T-cell (primary cell): ENCODE data around the gene KLRC3. TPM values are rescaled to one million over a fixed set of nuclear protein-coding genes. Genes with fewer than 3 reads are reported as not detected.
A peak's percentile ranks its signal among the peaks of the same experiment; 100 is the strongest.

Experiments
- ATAC-seq, 4 experiments: fragments of 200-7000 bp in 3 of 4; fragments of 150-1000 bp in 1 of 4; cut with Tn5 transposase; replicated peaks in 1 of 4; 1 replicate in 3 of 4; 2 replicates in 1 of 4; pipeline ENCODE4 v1.10.0; 2021; ENCODE audit warnings: moderate library complexity in 3 of 4, mild to moderate bottlenecking in 2 of 4, moderate number of reproducible peaks in 1 of 4
- CTCF ChIA-PET, 2 donors: fragments of 300-600 bp; sonication (Branson Sonifier 250); formaldehyde crosslinking; loops; one replicate each; lab custom pipeline; 2022; ENCODE audit warnings: antibody characterized with exemption in 2 of 2; lab: Charles Lee
- POLR2A ChIA-PET, 2 donors: fragments of 300-600 bp; sonication (Branson Sonifier 250); formaldehyde crosslinking; loops; one replicate each; lab custom pipeline; 2022; ENCODE audit warnings: antibody characterized with exemption in 2 of 2; lab: Charles Lee
- DNase-seq, 35 experiments: peaks; one replicate each; pipeline versions ENCODE4 v3.0.0 to v3.0.0-alpha.2; 2013 to 2023
- H3K27ac ChIP-seq: one replicate; pipeline ENCODE4 v1.5.1; 2013; ENCODE audit warnings: low read length
- H3K27me3 ChIP-seq, 2 experiments: replicated peaks in 1 of 2; 1 replicate in 1 of 2; 2 replicates in 1 of 2; pipeline versions ENCODE4 v1.6.1 to v1.7.0; 2013; ENCODE audit warnings: low read length in 1 of 2, mixed read lengths in 1 of 2; ENCODE audit not compliant: control insufficient read depth in 2 of 2, insufficient read depth in 2 of 2; ENCODE audit errors: extremely low read depth in 1 of 2
- H3K36me3 ChIP-seq, 2 donors: 1 replicate in 1 of 2; 2 replicates in 1 of 2; pipeline versions ENCODE4 v1.6.1 to v1.7.0; 2013; ENCODE audit warnings: low read length in 1 of 2; ENCODE audit not compliant: control insufficient read depth in 2 of 2, insufficient read depth in 1 of 2; ENCODE audit errors: extremely low read depth in 1 of 2
- H3K4me1 ChIP-seq, 2 experiments: 1 replicate in 1 of 2; 2 replicates in 1 of 2; pipeline versions ENCODE4 v1.6.1 to v1.7.0; 2013; ENCODE audit warnings: low read length in 2 of 2, mixed read lengths in 1 of 2; ENCODE audit not compliant: insufficient read depth in 2 of 2, control insufficient read depth in 1 of 2; ENCODE audit errors: extremely low read depth in 1 of 2
- H3K4me3 ChIP-seq, 2 donors: 1 replicate in 1 of 2; 2 replicates in 1 of 2; pipeline versions ENCODE4 v1.5.1 to v1.7.0; 2013; ENCODE audit warnings: mild to moderate bottlenecking in 2 of 2, low read length in 1 of 2, moderate library complexity in 1 of 2; ENCODE audit not compliant: control insufficient read depth in 1 of 2; ENCODE audit errors: extremely low read depth in 1 of 2
- H3K9me3 ChIP-seq: 2 replicates; pipeline ENCODE4 v1.7.0; 2013
- H3K27ac Mint-ChIP-seq, 2 donors: one replicate each; pipeline ENCODE4 v1.8.0; 2020 to 2021; ENCODE audit warnings: mild to moderate bottlenecking in 2 of 2, mixed read lengths in 2 of 2
- H3K27me3 Mint-ChIP-seq, 2 donors: one replicate each; pipeline ENCODE4 v1.8.0; 2021 to 2022; ENCODE audit warnings: mixed read lengths in 2 of 2
- H3K36me3 Mint-ChIP-seq: one replicate; pipeline ENCODE4 v1.8.0; 2021; ENCODE audit warnings: mixed read lengths
- H3K4me1 Mint-ChIP-seq, 3 donors: one replicate each; pipeline ENCODE4 v1.8.0; 2020 to 2022; ENCODE audit warnings: mixed read lengths in 3 of 3, mild to moderate bottlenecking in 1 of 3
- H3K4me3 Mint-ChIP-seq, 3 donors: one replicate each; pipeline ENCODE4 v1.8.0; 2020 to 2022; ENCODE audit warnings: mild to moderate bottlenecking in 3 of 3, mixed read lengths in 3 of 3, moderate library complexity in 3 of 3
- H3K9me3 Mint-ChIP-seq, 3 donors: one replicate each; pipeline ENCODE4 v1.8.0; 2020 to 2022; ENCODE audit warnings: mixed read lengths in 3 of 3
- WGBS: methylation state at CpG from one replicate; pipeline ENCODE4 v1.1.5; 2013; ENCODE audit warnings: missing lambda C conversion rate; ENCODE audit not compliant: insufficient coverage; 5-methylcytosine and 5-hydroxymethylcytosine counted together
- total RNA-seq, 35 experiments: library from RNA in 6 of 35; stranded (reverse) in 6 of 35; fragments of 120-200 nt in 1 of 35; gene quantifications; one replicate each; pipeline versions ENCODE4 v1.2.1 to v1.2.4 and lab custom pipeline; 2013 to 2026

Gene KLRC3
- total RNA-seq, 5 donors from 2014 or later (not counting 1 experiment from before 2014, with no cell fraction given): 1.3 to 9.9 (median 1.6) TPM

DNA sequence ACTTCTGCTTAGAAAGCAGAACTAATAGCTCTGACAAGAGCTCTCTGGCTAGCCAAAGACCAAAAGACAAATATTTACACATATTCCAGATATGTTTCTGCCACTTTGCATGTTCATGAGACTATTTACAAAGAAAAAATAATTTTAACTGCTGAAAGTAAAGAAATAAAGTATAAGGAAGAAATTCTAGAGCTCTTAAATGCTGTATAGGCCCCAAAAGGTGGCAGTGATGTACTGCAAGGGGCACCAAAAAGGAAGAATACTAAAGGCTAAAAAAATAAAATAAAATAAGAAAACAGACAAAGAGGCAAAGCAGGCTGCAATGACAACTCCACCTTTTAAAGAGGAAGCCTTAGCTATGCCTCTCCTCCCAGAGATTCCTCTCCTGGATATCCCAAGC, 53.5 kb downstream of the KLRC3 start:
- Mint-ChIP-seq H3K4me1 (peaks cover 36 to 49% (median 42%) of the 10 kb centered on the region in 3 donors), H3K4me3 (no peak overlapping the region), H3K27ac (no peak overlapping the region), H3K9me3 (peaks cover 0 to 5% (median 0%) of the 10 kb centered on the region in 3 donors), H3K27me3 (no peaks in the 10 kb centered on the region), H3K36me3 (peaks cover 13% of the 10 kb centered on the region)
- ChIA-PET CTCF (interaction anchor here (0.6 to 2.1 kb wide), 12 partner anchors 10 to 1137 kb away, joined by 3 to 10 read pairs (median 4); no protein-coding TSS in a partner anchor), POLR2A (interaction anchor here (0.6 kb wide), 4 partner anchors 31 to 615 kb away, joined by 4 to 11 read pairs (median 4); no protein-coding TSS in a partner anchor)
- ATAC-seq (peak in 1 of 4 experiments; percentile 27), DNase-seq (peak in 3 of 35 experiments; percentile 12 to 57 (median 14))
- no peaks in the 10 kb centered on the region for H3K27me3 ChIP-seq
- H3K36me3 ChIP-seq: peaks cover 0 to 5% of the 10 kb centered on the region in 2 donors
- H3K9me3 ChIP-seq: no peaks in the 10 kb centered on the region
- peaks cover 22 to 49% of the 10 kb centered on the region in 2 experiments for H3K4me1 ChIP-seq
- peak overlapping the region; percentile 78 for H3K27ac ChIP-seq
- no peak overlapping the region for H3K4me3 ChIP-seq

DNA sequence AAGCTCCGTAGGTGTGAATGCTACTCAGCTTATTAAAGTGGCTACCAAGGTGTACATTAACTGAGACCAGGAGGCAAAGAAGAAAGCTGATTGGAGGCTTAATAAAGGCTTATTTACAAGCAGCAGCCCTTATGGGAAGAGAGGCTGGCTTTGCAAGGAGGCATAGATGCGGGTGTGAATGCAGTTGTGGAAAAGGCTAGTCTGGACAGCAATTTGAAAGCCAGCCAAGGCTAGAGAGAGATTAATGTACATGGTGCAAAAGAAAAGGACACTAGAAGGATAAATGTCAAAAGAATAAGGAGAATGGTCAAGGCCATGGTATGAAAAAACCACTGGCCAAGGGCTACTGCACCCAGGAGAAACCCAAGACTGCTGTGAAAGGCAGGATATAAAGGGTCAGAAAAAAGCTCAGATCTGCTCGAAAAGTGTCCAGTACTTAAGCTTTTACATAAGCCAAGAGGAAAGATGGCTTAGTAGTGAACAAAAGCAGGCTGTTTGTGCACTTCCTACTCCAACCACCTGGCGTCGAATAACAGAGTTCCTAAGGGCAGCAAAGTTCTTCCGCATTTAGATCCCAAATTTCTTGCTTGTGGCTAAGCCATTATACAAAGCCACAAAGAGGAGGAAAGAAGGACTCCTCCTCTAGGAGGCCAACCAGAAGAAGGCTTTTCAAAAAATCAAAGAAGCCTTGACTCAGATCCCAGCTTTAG, 54.5 kb downstream of the KLRC3 start:
- no peaks in the 10 kb centered on the region for H3K27me3 ChIP-seq
- Mint-ChIP-seq H3K27me3 (no peaks in the 10 kb centered on the region), H3K36me3 (peaks cover 11% of the 10 kb centered on the region), H3K4me1 (peaks cover 35 to 51% (median 39%) of the 10 kb centered on the region in 3 donors), H3K27ac (no peak overlapping the region), H3K4me3 (no peak overlapping the region), H3K9me3 (peaks cover 0 to 5% (median 0%) of the 10 kb centered on the region in 3 donors)
- H3K4me1 ChIP-seq: peaks cover 22 to 45% of the 10 kb centered on the region in 2 experiments
- peak overlapping the region; percentile 78 for H3K27ac ChIP-seq
- H3K9me3 ChIP-seq: no peaks in the 10 kb centered on the region
- 84% methylated on average over 3 of the region's 6 CpGs for WGBS
- ChIA-PET CTCF (interaction anchor here (0.5 to 2.1 kb wide), 9 partner anchors 29 to 265 kb away, joined by 3 to 10 read pairs (median 5); no protein-coding TSS in a partner anchor), POLR2A (interaction anchor here (0.6 to 1.8 kb wide), 6 partner anchors 17 to 410 kb away, joined by 3 to 6 read pairs (median 4); partner anchors contain the start of gene MAGOHB (in 2 of the 2))
- DNase-seq (no peak), ATAC-seq (no peak)
- H3K4me3 ChIP-seq: peak overlapping the region; percentile 57 to 63
- H3K36me3 ChIP-seq: peaks cover 0 to 5% of the 10 kb centered on the region in 2 donors

DNA sequence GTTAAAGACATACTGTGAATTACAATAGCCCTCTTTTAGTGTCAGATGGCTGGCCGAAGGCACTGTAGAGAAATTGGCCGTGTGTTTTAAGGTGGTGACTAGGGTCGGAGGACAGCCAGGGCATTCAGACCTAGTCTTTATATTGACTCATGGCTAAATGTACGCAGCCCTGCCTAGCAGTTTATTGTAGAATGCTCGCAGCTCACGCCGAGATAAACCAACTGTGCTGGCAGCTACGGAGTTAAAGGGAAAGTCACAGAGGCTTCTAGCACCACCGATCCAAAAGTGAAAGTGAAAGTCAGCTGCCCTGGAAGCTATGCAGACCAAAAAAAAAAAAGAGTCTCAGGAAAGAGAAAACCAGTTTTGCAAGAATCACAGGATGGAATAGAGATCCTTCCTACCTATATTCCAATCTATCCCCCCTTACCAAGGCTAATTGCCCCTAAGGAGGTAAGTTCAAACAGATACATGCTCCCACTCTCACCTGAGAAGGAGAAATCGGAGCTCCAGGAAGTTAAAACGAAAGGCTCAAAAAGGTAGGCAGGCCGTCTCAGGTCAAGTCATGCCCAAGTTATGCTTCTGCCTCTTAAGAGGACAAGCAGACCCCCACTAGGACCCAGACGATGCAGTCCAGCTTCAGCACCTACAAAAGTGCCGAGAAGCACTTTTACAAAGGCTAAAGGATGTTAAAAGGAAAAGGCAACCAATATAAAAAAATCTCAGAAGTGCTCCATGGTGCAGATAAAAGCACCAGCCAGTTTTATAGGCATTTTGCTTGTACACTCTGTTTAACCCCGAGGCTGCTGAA, 55.4 kb downstream of the KLRC3 start:
- no peaks in the 10 kb centered on the region for H3K9me3 ChIP-seq
- CTCF ChIA-PET: interaction anchor here (0.5 to 2.1 kb wide), 9 partner anchors 26 to 283 kb away, joined by 3 to 7 read pairs (median 5); no protein-coding TSS in a partner anchor
- H3K27ac Mint-ChIP-seq: no peak overlapping the region
- WGBS: 0% methylated on average over 10 of the region's 15 CpGs
- peak overlapping the region; percentile 78 for H3K27ac ChIP-seq
- peaks cover 0 to 5% of the 10 kb centered on the region in 2 donors for H3K36me3 ChIP-seq
- peaks cover 22 to 43% of the 10 kb centered on the region in 2 experiments for H3K4me1 ChIP-seq
- no peak overlapping the region for H3K4me3 Mint-ChIP-seq
- H3K36me3 Mint-ChIP-seq: peaks cover 10% of the 10 kb centered on the region
- peaks cover 0 to 5% (median 0%) of the 10 kb centered on the region in 3 donors for H3K9me3 Mint-ChIP-seq
- peaks cover 29 to 47% (median 38%) of the 10 kb centered on the region in 3 donors for H3K4me1 Mint-ChIP-seq
- peak overlapping the region; percentile 63 to 86 for H3K4me3 ChIP-seq
- ATAC-seq (peak; percentile 70 to 80 (median 74)), DNase-seq (peak; percentile 31 to 87 (median 59))
- H3K27me3 Mint-ChIP-seq: no peaks in the 10 kb centered on the region
- POLR2A ChIA-PET: interaction anchor here (0.6 to 1.8 kb wide), 7 partner anchors 53 to 385 kb away, joined by 3 to 6 read pairs (median 4); partner anchors contain the start of gene MAGOHB (in 2 of the 2)
- H3K27me3 ChIP-seq: no peaks in the 10 kb centered on the region

DNA sequence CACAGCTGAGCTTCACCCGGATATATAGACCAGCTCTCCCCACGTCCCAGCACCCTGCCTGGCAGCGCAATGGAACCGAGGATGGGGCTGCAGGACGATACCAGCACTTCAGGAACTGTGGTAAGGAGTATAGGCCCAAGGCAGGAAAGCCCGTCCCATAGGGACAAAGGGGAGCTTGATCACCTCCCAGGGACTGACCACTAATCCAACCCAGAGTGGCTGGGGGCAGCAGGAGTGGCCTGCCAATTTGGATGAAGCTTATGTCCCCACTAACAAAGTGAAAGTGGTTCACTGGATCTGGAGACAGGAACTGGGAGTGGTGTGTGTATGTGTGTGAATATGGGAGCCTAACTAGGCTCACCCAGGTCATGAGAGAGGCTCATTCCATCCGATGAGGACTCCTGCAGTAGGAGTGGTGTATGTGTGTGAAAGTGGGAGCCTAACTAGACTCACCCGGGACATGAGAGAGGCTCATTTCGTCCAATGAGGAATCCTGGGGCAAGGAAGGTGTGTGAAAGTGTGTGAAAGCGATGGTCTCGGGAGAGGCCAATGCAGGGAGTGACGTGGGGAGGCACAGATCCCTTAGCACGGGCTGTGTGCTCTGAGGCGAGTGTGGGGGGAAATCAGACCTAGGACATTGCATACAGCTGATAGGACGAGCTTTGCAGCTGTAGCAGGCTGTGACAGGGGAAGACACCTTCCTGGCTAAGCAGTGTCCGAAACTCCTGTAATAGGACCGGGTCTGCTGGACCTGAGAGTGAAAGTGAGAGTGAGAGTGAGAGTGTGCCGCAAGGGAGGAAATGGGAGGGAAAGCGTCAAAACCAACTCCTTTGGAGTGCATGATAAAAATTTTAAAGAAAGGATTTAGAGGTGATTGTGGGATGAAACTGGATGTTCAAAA, 56.2 kb downstream of the KLRC3 start:
- no peaks in the 10 kb centered on the region for H3K27me3 ChIP-seq
- Mint-ChIP-seq H3K9me3 (peaks cover 0 to 5% (median 0%) of the 10 kb centered on the region in 3 donors), H3K4me3 (no peak overlapping the region), H3K4me1 (peaks cover 26 to 41% (median 36%) of the 10 kb centered on the region in 3 donors), H3K27ac (no peak overlapping the region), H3K27me3 (no peaks in the 10 kb centered on the region), H3K36me3 (peaks cover 10% of the 10 kb centered on the region)
- no peaks in the 10 kb centered on the region for H3K9me3 ChIP-seq
- 30% methylated on average over 16 of the region's 19 CpGs for WGBS
- peak; percentile 58 to 62 (median 59) for ATAC-seq
- H3K4me3 ChIP-seq: peak overlapping the region; percentile 63 to 86
- H3K27ac ChIP-seq: peak overlapping the region; percentile 78
- peaks cover 16 to 40% of the 10 kb centered on the region in 2 experiments for H3K4me1 ChIP-seq
- DNase-seq: peak in 6 of 35 experiments; percentile 29 to 59 (median 38)
- ChIA-PET CTCF (interaction anchor here (0.6 to 0.9 kb wide), 5 partner anchors 27 to 284 kb away, joined by 3 to 5 read pairs (median 4); no protein-coding TSS in a partner anchor), POLR2A (interaction anchor here (0.6 to 1.8 kb wide), 6 partner anchors 52 to 386 kb away, joined by 3 to 6 read pairs (median 4); partner anchors contain the start of gene MAGOHB (in 1 of the 2))
- peaks cover 0 to 5% of the 10 kb centered on the region in 2 donors for H3K36me3 ChIP-seq

DNA sequence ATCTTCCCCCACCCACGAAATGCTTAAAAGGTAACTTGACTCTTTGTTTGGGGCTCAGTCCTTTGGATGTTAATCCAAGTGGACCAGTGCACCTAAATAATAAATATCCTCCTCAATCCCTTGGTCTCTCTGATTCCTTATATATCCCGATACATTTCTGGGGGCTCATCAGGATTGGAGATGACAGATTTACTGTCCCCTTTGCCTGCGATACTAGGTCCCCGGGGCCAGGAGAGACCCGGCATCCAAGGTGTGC, 56.8 kb downstream of the KLRC3 start:
- ChIA-PET CTCF (no interaction called here), POLR2A (interaction anchor here in 1 of 2 donors (0.6 kb wide), 1 partner anchor 367 kb away, joined by 3 read pairs; no protein-coding TSS in a partner anchor)
- Histone ChIP-seq H3K27me3 (no peaks in the 10 kb centered on the region), H3K9me3 (no peaks in the 10 kb centered on the region), H3K4me3 (peak overlapping the region in 1 of 2 donors; percentile 86), H3K27ac (peak overlapping the region; percentile 78), H3K4me1 (peaks cover 16 to 38% of the 10 kb centered on the region in 2 experiments), H3K36me3 (peaks cover 0 to 5% of the 10 kb centered on the region in 2 donors)
- DNase-seq (no peak), ATAC-seq (no peak)
- Mint-ChIP-seq H3K27ac (no peak overlapping the region), H3K9me3 (peaks cover 0 to 5% (median 0%) of the 10 kb centered on the region in 3 donors), H3K4me1 (peaks cover 24 to 37% (median 35%) of the 10 kb centered on the region in 3 donors), H3K36me3 (peaks cover 7% of the 10 kb centered on the region), H3K4me3 (no peak overlapping the region), H3K27me3 (no peaks in the 10 kb centered on the region)
- WGBS: 83% methylated on average over 5 of the region's 5 CpGs
